GM19324 (cell line): ENCODE measurements around the gene ARSG.

Experiments
- ATAC-seq: cut with Tn5 transposase; IDR thresholded peaks from one replicate; pipeline ENCODE4 v1.9.1; 2021; ENCODE audit warnings: mild to moderate bottlenecking, moderate library complexity; ENCODE audit not compliant: unreplicated experiment, low FRiP score

ARSG gene

GRCh38 chr17:68423251-68423650, 132.0 kb downstream of the ARSG start:
- ATAC-seq: no peak

GRCh38 chr17:68424203-68424602, 132.9 kb downstream of the ARSG start:
- ATAC-seq: no peak

GRCh38 chr17:68424861-68425260, 133.6 kb downstream of the ARSG start:
- no peak for ATAC-seq

GRCh38 chr17:68425979-68426378, 134.7 kb downstream of the ARSG start:
- no peak for ATAC-seq

- ATAC-seq: no peak
These were observed 136.3 kb downstream of the ARSG start for GRCh38 chr17:68427575-68427974.

GRCh38 chr17:68428498-68429172, 137.3 kb downstream of the ARSG start:
- ATAC-seq: no peak

GRCh38 chr17:68429881-68430280, 138.6 kb downstream of the ARSG start:
- ATAC-seq: no peak

- ATAC-seq: no peak
These were observed 139.8 kb downstream of the ARSG start for GRCh38 chr17:68431045-68431608.

GRCh38 chr17:68431661-68432071, 140.4 kb downstream of the ARSG start:
- ATAC-seq: no peak

GRCh38 chr17:68432086-68432864, 141.0 kb downstream of the ARSG start:
- ATAC-seq: no peak

- ATAC-seq: no peak
These were observed 141.9 kb downstream of the ARSG start for GRCh38 chr17:68433211-68433610.

- no peak for ATAC-seq
These were observed 142.7 kb downstream of the ARSG start for GRCh38 chr17:68433911-68434508.

- ATAC-seq: no peak
These were observed 144.1 kb downstream of the ARSG start for GRCh38 chr17:68435361-68435760.

- no peak for ATAC-seq
These were observed 144.9 kb downstream of the ARSG start for GRCh38 chr17:68435876-68436842.

GRCh38 chr17:68437979-68438822, 146.9 kb downstream of the ARSG start:
- peak; percentile 70 for ATAC-seq

- ATAC-seq: no peak
These were observed 148.5 kb downstream of the ARSG start for GRCh38 chr17:68439656-68440290.

GRCh38 chr17:68440526-68440925, 149.2 kb downstream of the ARSG start:
- no peak for ATAC-seq

GRCh38 chr17:68441070-68441770, 149.9 kb downstream of the ARSG start:
- no peak for ATAC-seq
